HCT116 (cell line): Measurements from ENCODE around the gene ACE. TPM values are rescaled to one million over a fixed set of nuclear protein-coding genes. Genes with fewer than 3 reads are reported as not detected.

Experiments used
- ATAC-seq: fragments of 200-7000 bp; cut with Tn5 transposase; 2 replicates; pipeline ENCODE4 v1.9.1; 2020; ENCODE audit warnings: mild to moderate bottlenecking, moderate library complexity
- BruUV-seq: library from RNA; stranded (reverse); fragments of 400-500 nt; replicated peaks from 2 replicates; lab custom pipeline; 2021; lab: Mats Ljungman, UMichigan
- CTCF ChIA-PET: fragments of 300-600 bp; sonication (Branson Sonifier 250); formaldehyde crosslinking; loops from one replicate; lab custom pipeline; 2021; ENCODE audit warnings: antibody characterized with exemption; lab: Charles Lee
- POLR2A ChIA-PET: fragments of 300-600, 350-600 bp; sonication (Branson Sonifier 250); formaldehyde crosslinking; loops from one replicate; lab custom pipeline; 2021; ENCODE audit warnings: antibody characterized with exemption; lab: Charles Lee
- RAD21 ChIA-PET, 2 experiments: fragments of 300-600 bp; sonication (Branson Sonifier 250); formaldehyde crosslinking; loops; one replicate each; lab custom pipeline; 2023; ENCODE audit warnings: low total read pairs in 2 of 2; ENCODE audit not compliant: uncharacterized antibody in 2 of 2, unreplicated experiment in 2 of 2, low non-redundant PET in 1 of 2; lab: Charles Lee
- DNase-seq: peaks from one replicate; pipeline ENCODE4 v3.0.0-alpha.2; 2010; ENCODE audit warnings: low read depth, low spot score
- H2AFZ ChIP-seq: fragments of 200-600 bp; shearing (Covaris generic), sonication (generic); 2 replicates; pipeline ENCODE4 v1.6.1; 2017; ENCODE audit warnings: low read depth, mixed run types, mixed read lengths, antibody characterized with exemption, low read length; ENCODE audit not compliant: poor library complexity, severe bottlenecking
- H3K27ac ChIP-seq: 2 replicates; pipeline ENCODE4 v1.5.1; 2012; ENCODE audit warnings: low read depth, low read length
- H3K27me3 ChIP-seq: fragments of 200-600 bp; sonication (generic); 2 replicates; pipeline ENCODE4 v1.6.1; 2016; ENCODE audit warnings: mixed run types, low read length, mixed read lengths; ENCODE audit not compliant: insufficient read depth
- H3K36me3 ChIP-seq, 2 experiments: fragments of 200-500 bp in 1 of 2; fragments of 200-600 bp in 1 of 2; sonication (Bioruptor generic) in 1 of 2; sonication (generic) in 1 of 2; 2 replicates each; pipeline versions ENCODE4 v1.5.1 to v1.6.1; 2014 to 2016; ENCODE audit warnings: low read length in 2 of 2, inconsistent platforms in 1 of 2, mixed read lengths in 1 of 2, mixed run types in 1 of 2; ENCODE audit not compliant: insufficient read depth in 2 of 2, control insufficient read depth in 1 of 2
- H3K4me1 ChIP-seq, 2 experiments: fragments of 200-600 bp in 1 of 2; sonication (generic) in 1 of 2; 2 replicates each; pipeline versions ENCODE4 v1.5.1 to v1.6.1; 2012 to 2017; ENCODE audit warnings: low read length in 2 of 2, inconsistent platforms in 1 of 2, mild to moderate bottlenecking in 1 of 2, mixed read lengths in 1 of 2, mixed run types in 1 of 2, moderate library complexity in 1 of 2; ENCODE audit not compliant: insufficient read depth in 2 of 2, control insufficient read depth in 1 of 2
- H3K4me2 ChIP-seq: fragments of 200-600 bp; sonication (generic); 2 replicates; pipeline ENCODE4 v1.6.1; 2017; ENCODE audit warnings: mixed run types, low read length, mixed read lengths
- H3K4me3 ChIP-seq, 2 experiments: fragments of 200-600 bp in 1 of 2; sonication (generic) in 1 of 2; replicated peaks in 1 of 2; 2 replicates each; pipeline ENCODE4 v1.5.1; 2011 to 2016; ENCODE audit warnings: low read length in 2 of 2, control low read depth in 1 of 2, low read depth in 1 of 2, mild to moderate bottlenecking in 1 of 2, mixed read lengths in 1 of 2, mixed run types in 1 of 2
- H3K79me2 ChIP-seq: fragments of 200-600 bp; sonication (generic); 2 replicates; pipeline ENCODE4 v1.6.1; 2017; ENCODE audit warnings: mild to moderate bottlenecking, mixed run types, low read length, moderate library complexity, mixed read lengths; ENCODE audit not compliant: insufficient read depth
- H3K9ac ChIP-seq: fragments of 200-600 bp; sonication (generic); 2 replicates; pipeline ENCODE4 v1.6.1; 2016; ENCODE audit warnings: low read length, mixed read lengths
- H3K9me2 ChIP-seq: fragments of 200-600 bp; sonication (generic), shearing (Covaris generic); 2 replicates; pipeline ENCODE4 v1.6.1; 2017; ENCODE audit warnings: mixed run types, mild to moderate bottlenecking, moderate library complexity; ENCODE audit not compliant: insufficient read depth
- H3K9me3 ChIP-seq, 2 experiments: fragments of 200-500 bp in 1 of 2; fragments of 200-600 bp in 1 of 2; sonication (Bioruptor generic) in 1 of 2; sonication (generic) in 1 of 2; 2 replicates each; pipeline ENCODE4 v1.6.1; 2014 to 2017; ENCODE audit warnings: low read length in 2 of 2, mixed read lengths in 2 of 2, inconsistent platforms in 1 of 2, low read depth in 1 of 2, mild to moderate bottlenecking in 1 of 2, mixed run types in 1 of 2, moderate library complexity in 1 of 2; ENCODE audit not compliant: control insufficient read depth in 1 of 2, insufficient read depth in 1 of 2
- H4K20me1 ChIP-seq: fragments of 200-600 bp; sonication (generic), shearing (Covaris generic); 2 replicates; pipeline ENCODE4 v1.6.1; 2017; ENCODE audit warnings: mixed run types, mild to moderate bottlenecking, moderate library complexity; ENCODE audit not compliant: insufficient read depth
- ATF3 ChIP-seq: IDR thresholded peaks from 2 replicates; pipeline ENCODE4 v1.6.1; 2012
- CEBPB ChIP-seq: IDR thresholded peaks from 2 replicates; pipeline ENCODE4 v1.6.1; 2012; ENCODE audit warnings: low read depth
- CTCF ChIP-seq, 3 experiments: fragments of 200-600 bp in 1 of 3; sonication (generic) in 1 of 3; IDR thresholded peaks in 2 of 3; conservative IDR thresholded peaks in 1 of 3; 2 replicates each; pipeline ENCODE4 v1.5.1; 2012 to 2017; ENCODE audit warnings: low read depth in 2 of 3, low read length in 2 of 3, antibody characterized with exemption in 1 of 3, borderline replicate concordance in 1 of 3, control low read depth in 1 of 3, mild to moderate bottlenecking in 1 of 3, mixed read lengths in 1 of 3, mixed run types in 1 of 3, moderate library complexity in 1 of 3; ENCODE audit not compliant: insufficient read depth in 1 of 3
- ELF1 ChIP-seq: IDR thresholded peaks from 2 replicates; pipeline ENCODE4 v1.6.1; 2012; ENCODE audit warnings: low read depth, borderline replicate concordance
- EZH2 ChIP-seq: fragments of 200-600 bp; sonication (generic); IDR thresholded peaks from 2 replicates; pipeline ENCODE4 v1.6.1; 2017; ENCODE audit warnings: antibody characterized with exemption, mixed run types
- FOSL1 ChIP-seq: IDR thresholded peaks from 2 replicates; pipeline ENCODE4 v1.6.1; 2012; ENCODE audit warnings: low read depth
- JUND ChIP-seq: IDR thresholded peaks from 2 replicates; pipeline ENCODE4 v1.6.1; 2012
- POLR2A ChIP-seq: IDR thresholded peaks from 2 replicates; pipeline ENCODE4 v1.7.0; 2011; ENCODE audit warnings: borderline replicate concordance; ENCODE audit not compliant: insufficient read depth, insufficient read length; ENCODE audit errors: extremely low read depth
- POLR2AphosphoS5 ChIP-seq: IDR thresholded peaks from 2 replicates; pipeline ENCODE4 v1.6.1; 2011; ENCODE audit warnings: mild to moderate bottlenecking, low read depth, low read length, moderate library complexity
- SIN3A ChIP-seq: IDR thresholded peaks from 2 replicates; pipeline ENCODE4 v1.6.1; 2012; ENCODE audit warnings: low read depth
- SP1 ChIP-seq: IDR thresholded peaks from 2 replicates; pipeline ENCODE4 v1.6.1; 2012; ENCODE audit warnings: low read depth
- YY1 ChIP-seq: IDR thresholded peaks from 2 replicates; pipeline ENCODE4 v1.6.1; 2011; ENCODE audit warnings: low read length, low read depth, moderate library complexity, mild to moderate bottlenecking; ENCODE audit not compliant: insufficient replicate concordance; ENCODE audit errors: extremely low read depth
- ZNF274 ChIP-seq: fragments of 200-500 bp; sonication (Bioruptor generic); IDR thresholded peaks from 2 replicates; pipeline ENCODE4 v1.6.1; 2014; ENCODE audit warnings: mild to moderate bottlenecking, low read depth, low read length, inconsistent platforms
- intact Hi-C: fragments of 100-400 bp; cut with micrococcal nuclease; formaldehyde crosslinking; loops from 2 replicates; pipeline ENCODE4 v1.10.0; 2022
- total RNA-seq: library from RNA; stranded (reverse); gene quantifications from one replicate; pipeline ENCODE4 v1.2.1, GENCODE V29; 2021; ENCODE audit not compliant: unreplicated experiment
- TF ChIP-seq, protein P1 (sequence below): IDR thresholded peaks from 2 replicates; pipeline ENCODE4 v1.6.1; 2012
- TF ChIP-seq, protein P2 (sequence below): IDR thresholded peaks from 2 replicates; pipeline ENCODE4 v1.6.1; 2011; ENCODE audit warnings: mild to moderate bottlenecking, low read length, moderate library complexity; ENCODE audit not compliant: insufficient replicate concordance; ENCODE audit errors: extremely low read depth

Gene ACE
- total RNA-seq, 1 experiment from 2014 or later: 7.7 TPM

DNA sequence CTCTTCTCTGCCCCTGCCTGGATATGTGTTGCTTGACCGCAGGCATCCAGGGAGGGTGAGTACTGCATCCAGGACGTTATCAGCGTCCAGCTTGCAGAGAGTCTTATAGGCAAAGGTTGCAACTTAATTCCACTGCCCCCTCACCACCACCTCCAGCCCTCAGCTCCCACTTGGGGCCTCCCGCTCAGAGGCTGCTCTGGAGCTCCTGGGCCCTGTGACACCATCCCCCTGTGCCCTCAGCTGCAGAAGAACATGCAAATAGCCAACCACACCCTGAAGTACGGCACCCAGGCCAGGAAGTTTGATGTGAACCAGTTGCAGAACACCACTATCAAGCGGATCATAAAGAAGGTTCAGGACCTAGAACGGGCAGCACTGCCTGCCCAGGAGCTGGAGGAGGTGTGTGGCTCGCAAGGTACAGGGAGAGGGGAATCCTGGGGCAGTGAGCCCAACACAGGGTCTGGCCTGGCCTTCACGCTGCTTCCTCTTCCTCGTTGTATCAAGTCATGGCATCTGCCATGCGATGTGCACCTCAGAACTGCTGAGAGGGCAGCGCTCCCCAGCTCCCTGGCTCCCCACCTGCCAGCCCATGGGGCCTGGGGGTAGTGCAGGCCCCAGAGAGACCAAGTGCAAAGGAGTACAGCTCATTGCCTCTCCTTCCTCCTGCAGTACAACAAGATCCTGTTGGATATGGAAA, 9.6 kb downstream of the ACE start (continued):
- TF ChIP-seq CTCF (IDR thresholded peaks at IDR 0.05 in 2 of 3, conservative IDR thresholded peaks at IDR 0.05 in 1 of 3; ENCODE audit: borderline replicate concordance in 1 of 3, insufficient read depth in 1 of 3, low read depth in 2 of 3, low read length in 2 of 3) (no peak), EZH2 (no peak), SP1 (no peak)
- TF ChIP-seq, protein P1, sequence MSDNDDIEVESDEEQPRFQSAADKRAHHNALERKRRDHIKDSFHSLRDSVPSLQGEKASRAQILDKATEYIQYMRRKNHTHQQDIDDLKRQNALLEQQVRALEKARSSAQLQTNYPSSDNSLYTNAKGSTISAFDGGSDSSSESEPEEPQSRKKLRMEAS: no peak

- Histone ChIP-seq H3K9me3 (no peaks in the 10 kb centered on the region), H3K79me2 (no peaks in the 10 kb centered on the region), H3K4me3 (no peak overlapping the region), H3K36me3 (no peaks in the 10 kb centered on the region), H3K27ac (no peak overlapping the region), H3K9ac (no peak overlapping the region), H3K4me2 (no peak overlapping the region), H4K20me1 (no peaks in the 10 kb centered on the region), H3K27me3 (no peaks in the 10 kb centered on the region; the same call in 1 of the 2 replicates), H3K9me2 (no peaks in the 10 kb centered on the region), H3K4me1 (peaks cover 0 to 8% of the 10 kb centered on the region in 2 experiments; a peak in 3 of 4 replicates), H2AFZ (no peak overlapping the region)
- TF ChIP-seq ZNF274: no peak
- TF ChIP-seq EZH2: no peak
- TF ChIP-seq CEBPB: no peak
- no peak for TF ChIP-seq ATF3
- no peak for TF ChIP-seq JUND
- no peak for TF ChIP-seq YY1
- no peak for TF ChIP-seq POLR2A
- TF ChIP-seq, protein P1: no peak
- no peak for TF ChIP-seq POLR2AphosphoS5
- TF ChIP-seq, protein P2, sequence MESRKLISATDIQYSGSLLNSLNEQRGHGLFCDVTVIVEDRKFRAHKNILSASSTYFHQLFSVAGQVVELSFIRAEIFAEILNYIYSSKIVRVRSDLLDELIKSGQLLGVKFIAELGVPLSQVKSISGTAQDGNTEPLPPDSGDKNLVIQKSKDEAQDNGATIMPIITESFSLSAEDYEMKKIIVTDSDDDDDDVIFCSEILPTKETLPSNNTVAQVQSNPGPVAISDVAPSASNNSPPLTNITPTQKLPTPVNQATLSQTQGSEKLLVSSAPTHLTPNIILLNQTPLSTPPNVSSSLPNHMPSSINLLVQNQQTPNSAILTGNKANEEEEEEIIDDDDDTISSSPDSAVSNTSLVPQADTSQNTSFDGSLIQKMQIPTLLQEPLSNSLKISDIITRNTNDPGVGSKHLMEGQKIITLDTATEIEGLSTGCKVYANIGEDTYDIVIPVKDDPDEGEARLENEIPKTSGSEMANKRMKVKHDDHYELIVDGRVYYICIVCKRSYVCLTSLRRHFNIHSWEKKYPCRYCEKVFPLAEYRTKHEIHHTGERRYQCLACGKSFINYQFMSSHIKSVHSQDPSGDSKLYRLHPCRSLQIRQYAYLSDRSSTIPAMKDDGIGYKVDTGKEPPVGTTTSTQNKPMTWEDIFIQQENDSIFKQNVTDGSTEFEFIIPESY: no peak
- no peak for TF ChIP-seq FOSL1
- TF ChIP-seq SIN3A: no peak
- TF ChIP-seq ELF1: no peak
- ATAC-seq: no peak
- BruUV-seq: no TSS peak
- intact Hi-C loops: no loop called here
- no peak for DNase-seq
- ChIA-PET RAD21 (no interaction called here), POLR2A (no interaction called here), CTCF (interaction anchor here (1.5 kb wide), 1 partner anchor 61 kb away, joined by 5 read pairs; no protein-coding TSS in a partner anchor)
Measured at GRCh38 chr17:63487014-63487339, 10.1 kb downstream of the ACE start.
